HG03066 (cell line): ENCODE data around the gene SYNC.
A peak's percentile ranks its signal among the peaks of the same experiment; 100 is the strongest.
"Not testable (repeated sequence)": the region's sequence is repeated elsewhere in the genome, so short reads cannot be mapped to it uniquely, and the experiment has no call there.

Experiments
- ATAC-seq: cut with Tn5 transposase; IDR thresholded peaks from one replicate; pipeline ENCODE4 v1.9.1; 2021; ENCODE audit warnings: low read depth; ENCODE audit not compliant: unreplicated experiment

SYNC gene

DNA sequence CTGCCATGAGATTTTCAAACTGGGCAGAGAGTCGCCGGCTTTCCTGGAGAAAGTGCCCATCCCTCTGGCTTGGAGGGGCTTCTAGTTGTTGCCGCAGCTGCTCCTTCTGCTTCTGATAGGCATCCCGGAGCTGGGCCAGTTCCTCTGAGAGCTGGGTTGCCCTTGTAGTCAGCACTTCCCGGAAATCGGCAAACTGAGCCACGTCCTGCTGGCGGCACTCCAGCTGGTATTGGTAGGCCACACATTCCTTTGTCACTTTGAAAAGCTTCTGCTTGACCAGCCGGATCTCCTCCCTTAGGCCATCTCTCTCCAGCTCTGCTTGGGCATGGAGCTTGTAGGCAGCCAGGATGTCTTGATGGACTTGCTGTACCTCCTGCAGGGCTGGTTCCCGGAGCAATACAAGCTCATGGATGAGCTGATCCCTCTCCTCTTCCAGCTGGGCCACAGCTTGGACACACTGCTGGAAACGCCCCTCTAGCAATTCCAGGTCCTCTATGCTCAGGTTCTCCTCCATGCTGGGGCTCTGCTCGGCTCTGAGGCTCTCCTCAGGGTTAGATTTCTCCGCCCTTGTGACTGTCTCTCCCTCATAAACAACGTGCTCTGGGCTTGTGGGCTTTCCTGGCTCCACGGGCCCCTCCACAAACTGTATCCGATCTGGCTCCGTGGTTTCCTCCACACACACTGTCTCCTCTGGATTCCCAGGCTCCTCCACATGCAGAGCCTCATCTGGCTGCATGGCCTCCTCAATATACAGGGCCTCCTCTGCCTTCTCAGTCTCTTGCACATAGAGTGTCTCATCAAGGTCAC lies 7.3 kb downstream of the SYNC start:
- no peak for ATAC-seq

DNA sequence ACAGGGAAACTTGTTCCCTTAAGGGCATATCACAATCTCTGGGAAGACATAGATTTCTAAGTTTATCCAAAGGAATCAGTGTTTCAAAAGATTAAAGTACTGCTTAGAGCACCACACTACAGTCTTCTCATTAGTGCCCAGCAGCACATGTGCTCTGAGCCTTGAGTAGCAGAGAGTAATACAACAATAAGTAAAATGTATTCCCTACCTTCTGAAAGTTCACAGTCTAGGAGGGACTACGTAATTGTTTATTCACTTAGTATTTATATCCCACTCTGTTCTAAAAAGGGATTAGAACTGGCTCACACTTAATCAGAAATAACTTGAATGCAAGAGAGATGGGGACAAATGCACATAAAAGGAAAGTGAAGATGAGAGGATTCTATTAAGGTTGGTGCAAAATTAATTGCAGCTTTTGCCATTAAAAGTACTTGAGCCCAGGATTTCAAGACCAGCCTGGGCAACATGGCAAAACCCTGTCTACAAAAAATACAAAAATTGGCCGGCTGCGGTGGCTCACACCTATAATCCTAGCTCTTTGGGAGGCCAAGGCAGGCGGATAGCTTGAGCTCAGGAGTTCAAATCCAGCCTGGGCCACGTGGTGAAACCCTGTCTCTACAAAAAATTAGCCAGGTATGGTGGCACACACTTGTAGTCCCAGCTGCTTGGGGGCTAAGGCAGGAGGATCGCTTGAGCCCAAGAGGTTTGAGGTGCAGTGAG lies 9.0 kb downstream of the SYNC start:
- no peak for ATAC-seq

DNA sequence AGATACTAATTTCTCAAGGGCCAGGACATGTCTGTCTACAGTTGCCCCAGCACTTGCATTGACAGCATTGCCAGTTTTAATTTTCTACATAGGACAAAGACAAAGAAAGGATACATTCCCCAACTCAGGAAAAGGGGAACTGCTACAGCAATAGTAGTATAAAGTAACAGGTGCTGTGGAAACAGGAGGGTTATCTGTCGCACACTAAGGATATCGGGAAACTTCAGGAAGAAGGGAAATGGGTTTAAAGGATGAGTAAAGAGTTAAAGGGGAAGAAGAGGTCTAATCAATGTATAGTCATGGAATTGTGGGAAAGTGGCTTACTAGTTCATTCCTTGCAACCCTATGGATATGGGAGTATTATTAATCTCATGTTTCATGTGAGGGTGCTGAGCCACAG lies 16.2 kb downstream of the SYNC start:
- no peak for ATAC-seq

DNA sequence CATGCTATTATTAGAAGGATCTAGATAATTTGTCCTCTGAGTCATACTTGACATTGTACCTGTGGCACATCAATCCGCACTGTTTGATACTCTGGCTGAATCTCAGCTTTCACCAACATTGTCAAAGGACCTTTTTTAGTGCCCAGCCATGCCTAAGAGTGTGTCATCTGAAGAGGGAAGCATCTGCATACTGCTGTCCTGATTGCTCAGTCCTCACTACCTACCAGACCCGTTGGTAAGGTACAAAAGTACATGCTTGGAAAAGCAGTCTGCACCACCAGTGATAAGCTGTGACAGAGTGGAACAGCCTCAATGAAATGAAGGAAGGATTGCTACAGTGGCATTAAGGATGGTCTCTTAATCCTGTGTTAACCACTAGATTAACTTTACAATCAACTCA lies 17.1 kb downstream of the SYNC start:
- no peak for ATAC-seq

DNA sequence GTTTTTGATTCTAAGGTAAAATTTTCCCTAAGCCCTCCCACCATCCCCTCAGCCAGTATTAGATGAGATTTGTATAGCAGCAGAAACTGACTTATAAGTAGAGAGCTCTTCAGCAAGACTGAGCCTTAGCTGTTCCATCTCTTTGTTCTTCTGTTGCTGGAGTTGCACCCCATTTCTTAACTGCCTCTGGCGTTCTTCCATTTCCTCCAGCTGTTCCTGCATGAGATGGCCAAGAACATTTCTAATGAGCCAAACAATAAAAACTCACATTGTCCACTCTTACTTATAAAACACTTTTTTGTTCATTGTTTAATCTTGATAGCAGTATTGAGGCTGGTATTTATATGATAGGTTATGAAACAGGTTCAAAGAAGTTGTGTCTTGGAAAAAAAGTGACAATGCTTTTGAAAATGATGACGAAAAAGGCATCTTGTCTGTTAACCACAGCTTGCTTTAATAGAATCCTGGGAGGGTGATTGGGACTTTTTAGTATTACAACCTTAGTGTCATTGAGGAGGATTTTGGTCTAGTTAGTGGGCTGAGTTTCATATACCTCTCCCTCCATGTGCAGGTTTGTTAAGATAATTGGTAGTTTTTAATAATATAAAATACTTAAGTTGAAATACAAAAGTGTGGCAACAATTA lies 18.3 kb downstream of the SYNC start:
- ATAC-seq, result no peak

DNA sequence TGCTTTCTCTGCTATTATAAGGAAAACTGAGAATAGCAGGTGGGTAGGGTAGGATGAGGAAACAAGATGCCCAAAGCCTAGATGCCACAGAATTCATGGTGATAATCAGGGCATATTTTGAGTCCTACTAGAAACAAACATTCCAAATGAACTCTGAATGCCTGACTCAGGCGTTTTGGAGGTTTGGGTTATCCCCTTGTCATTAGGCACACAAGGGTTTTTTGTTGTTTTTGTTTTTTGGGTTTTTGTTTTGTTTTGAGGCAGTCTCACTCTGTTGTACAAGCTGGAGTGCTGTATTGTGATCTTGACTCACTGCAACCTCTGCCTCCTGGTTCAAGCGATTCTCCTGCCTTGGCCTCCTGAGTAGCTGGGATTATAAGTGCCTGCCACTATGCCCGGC lies 19.2 kb downstream of the SYNC start:
- no peak for ATAC-seq

DNA sequence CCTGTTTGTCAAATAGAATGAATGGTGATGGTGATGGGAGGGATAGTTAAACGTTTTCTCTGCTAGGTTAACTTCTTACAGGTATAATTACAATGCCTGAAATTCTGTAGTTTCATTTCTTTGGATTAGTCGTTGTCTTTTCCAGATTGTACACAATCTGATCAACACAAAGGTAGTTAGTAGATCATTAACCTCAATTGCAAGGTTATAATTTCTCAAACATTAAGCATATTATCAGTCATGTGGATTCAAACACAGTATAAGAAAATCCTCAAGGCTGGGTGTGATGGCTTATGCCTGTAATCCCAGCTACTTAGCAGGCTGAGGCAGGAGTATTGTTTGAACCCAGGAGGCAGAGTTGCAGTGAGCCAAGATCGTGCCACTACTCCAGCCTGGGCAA lies 20.6 kb downstream of the SYNC start:
- ATAC-seq, result no peak

DNA sequence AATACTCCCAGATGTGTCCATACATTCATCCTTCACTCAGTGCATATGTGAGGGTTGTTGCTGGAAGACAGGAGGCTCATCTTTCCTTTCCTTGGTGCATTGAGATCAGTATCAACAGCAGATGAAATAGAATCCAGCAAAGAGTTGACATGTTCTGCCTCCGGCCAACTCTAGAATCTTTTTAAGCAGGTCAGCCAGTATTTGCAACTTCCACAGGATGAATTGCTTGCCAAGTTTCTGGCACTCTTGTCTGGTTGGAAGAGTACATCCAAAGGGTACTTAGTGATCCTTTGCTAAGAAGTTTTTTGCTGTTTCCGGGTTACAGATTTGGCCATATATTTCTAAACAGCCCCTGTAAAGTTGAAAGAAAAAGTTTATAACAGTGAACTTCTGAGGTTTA lies 21.1 kb downstream of the SYNC start:
- no peak for ATAC-seq

DNA sequence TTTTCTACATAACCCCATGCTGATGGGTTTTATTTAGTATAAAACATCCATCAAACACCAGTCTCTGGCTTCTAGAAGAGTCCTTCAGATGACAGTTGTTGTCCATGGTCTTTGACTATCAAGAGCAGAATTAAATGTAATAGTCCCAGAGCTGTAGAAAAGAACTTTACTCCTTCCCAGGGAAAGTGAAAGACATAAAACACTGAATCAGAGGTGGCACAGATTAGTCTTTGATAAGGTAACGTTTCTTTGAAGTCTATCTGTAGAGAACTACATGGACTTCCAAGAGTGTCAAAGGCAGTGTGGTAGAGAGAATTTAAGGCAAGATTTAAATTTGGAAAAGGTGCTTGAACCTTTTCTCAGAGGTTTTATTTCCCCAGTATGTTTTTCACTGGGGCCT lies 21.9 kb downstream of the SYNC start:
- no peak for ATAC-seq

DNA sequence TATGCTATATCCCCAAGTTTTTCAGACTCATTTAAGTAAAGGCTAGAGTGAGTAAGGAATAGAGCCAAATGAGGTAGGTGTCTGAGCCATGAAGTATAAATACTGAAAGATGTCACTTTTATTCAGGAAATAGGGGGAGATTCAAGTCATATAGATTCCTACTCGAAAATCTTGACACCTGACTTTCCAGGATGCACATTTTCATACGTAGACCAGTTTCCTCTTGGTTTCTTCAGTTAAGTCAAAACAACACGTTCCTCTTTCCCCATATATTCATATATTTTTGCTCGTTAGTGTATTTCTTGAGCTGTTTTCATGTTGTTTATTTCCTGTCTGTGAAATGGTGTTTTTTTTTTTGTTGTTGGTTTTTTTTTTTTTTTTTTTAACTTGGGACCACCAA lies 22.6 kb downstream of the SYNC start:
- not testable (repeated sequence) for ATAC-seq

DNA sequence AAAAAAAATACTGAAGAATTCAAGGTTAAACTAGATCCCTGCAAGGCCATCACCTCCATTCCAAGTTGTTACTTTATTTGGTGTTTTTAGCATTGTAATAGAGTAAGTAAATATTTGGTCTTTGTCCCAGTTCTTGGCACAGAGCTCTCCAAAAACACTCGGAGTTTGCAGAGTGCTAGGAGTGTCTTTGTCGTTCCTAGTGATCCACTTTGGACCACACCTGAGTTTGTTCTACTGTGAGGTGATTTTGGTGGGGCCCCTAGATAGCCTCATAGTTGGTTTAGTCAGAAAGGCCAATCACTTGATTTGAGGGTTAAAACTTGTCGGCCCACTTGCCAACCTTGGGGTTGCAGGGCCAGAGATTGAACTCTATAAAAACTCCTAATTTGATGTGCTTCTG lies 25.6 kb downstream of the SYNC start:
- ATAC-seq, result no peak

DNA sequence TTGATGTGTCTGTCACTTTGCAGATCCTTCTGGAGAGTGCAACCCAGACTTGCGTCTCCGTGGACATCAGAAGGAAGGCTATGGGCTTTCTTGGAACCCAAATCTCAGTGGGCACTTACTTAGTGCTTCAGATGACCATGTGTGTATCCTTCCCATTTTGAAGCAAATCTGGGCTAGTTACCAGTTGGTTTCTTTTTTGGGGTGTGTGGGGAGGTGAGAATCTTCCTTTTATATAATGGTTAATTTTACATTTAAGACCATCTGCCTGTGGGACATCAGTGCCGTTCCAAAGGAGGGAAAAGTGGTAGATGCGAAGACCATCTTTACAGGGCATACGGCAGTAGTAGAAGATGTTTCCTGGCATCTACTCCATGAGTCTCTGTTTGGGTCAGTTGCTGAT lies 33.9 kb downstream of the SYNC start:
- not testable (repeated sequence) for ATAC-seq

DNA sequence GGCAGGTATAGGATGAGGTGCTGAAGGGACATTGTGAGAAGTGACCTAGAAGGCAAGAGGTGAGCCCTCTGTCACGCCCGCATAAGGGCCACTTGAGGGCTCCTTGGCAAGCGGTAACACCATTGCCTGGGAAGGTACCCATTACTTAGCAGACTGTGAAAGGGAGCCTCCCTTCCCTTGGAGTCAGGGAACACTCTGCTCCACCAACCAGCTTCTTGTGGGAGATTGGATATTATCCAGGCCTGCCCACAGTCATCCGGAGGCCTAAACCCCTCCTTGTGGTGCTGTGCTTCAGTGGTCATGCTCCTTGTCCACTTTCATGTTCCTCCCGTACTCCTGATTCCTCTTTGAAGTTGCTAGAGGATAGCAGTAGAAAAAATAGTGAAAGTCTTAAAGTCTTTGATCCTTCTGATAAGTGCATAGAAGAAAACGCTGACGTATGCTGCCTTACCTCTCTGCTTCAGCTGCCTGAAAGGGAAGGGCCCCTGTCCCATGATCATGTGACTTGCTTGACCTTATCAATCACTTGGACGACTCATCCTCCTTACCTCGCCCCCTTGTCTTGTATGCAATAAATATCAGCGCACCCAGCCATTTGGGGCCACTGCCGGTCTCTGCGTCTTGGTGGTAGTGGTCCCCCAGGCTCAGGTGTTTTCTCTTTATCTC lies 35.5 kb downstream of the SYNC start:
- ATAC-seq, result no peak

DNA sequence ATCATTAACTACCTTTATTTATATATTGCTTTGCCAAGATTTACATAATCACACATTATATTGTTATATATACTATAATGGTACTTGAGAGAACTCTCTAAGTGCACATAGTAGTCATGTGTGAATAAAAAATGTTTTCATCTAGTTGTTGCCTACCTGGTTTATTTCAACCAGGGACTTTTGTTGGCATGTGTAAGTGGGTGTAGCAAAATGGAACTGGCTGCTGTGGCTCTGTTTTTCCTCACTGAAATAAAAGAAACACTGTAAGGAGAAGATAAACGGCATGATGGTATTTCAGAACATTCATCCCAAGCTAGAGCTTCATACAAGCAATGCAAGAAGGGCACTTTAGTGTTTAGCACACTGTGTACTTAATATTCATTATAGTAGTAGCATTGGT lies 36.7 kb downstream of the SYNC start:
- ATAC-seq, result no peak

DNA sequence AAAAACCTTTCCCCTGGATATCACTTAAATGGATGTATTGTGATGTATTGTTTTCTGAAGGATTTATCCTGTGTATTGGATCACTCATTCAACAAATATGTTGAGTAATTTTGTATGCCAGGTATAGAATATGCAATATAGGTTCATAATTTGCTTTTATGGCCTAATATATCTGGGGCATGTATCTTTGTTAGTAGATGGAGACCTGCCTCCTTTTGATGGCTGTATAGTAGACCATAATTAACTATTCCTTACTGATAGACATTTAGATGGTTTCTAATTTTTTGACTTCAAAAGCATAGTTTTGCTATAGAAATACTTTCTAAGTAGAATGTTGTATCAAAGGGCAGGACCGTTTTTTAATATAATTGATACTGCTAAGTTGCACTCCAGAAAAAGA lies 43.0 kb downstream of the SYNC start:
- no peak for ATAC-seq

DNA sequence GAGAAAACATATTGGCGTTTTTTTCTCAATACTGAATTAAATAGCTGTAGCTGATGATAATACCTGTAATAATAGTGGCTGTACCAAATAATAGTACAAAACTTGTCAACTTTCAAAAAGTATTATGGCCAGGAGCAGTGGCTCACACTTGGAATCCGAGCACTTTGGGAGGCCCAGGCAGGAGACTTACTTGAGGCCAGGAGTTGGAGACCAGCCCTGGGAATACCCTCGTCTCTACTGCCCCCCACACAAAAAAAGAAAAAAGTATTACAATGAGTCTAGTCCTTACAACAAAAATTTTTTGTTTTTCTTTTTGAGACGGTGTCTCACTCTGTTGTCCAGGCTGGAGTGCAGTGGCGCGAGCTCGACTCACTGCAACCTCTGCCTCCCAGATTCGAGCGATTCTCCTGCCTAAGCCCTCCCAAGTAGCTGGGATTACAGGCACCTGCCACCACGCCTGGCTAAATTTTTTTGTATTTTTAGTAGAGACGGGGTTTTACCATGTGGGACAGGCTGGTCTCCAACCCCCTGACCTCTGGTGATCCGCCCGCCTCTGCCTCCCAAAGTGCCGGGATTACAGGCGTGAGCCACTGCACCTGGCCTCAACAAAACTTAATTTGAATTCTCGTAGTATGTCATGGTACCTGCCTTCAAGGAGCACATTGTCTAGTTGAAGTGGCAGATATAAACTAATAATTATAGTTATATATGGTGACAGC lies 50.2 kb downstream of the SYNC start:
- no peak for ATAC-seq

DNA sequence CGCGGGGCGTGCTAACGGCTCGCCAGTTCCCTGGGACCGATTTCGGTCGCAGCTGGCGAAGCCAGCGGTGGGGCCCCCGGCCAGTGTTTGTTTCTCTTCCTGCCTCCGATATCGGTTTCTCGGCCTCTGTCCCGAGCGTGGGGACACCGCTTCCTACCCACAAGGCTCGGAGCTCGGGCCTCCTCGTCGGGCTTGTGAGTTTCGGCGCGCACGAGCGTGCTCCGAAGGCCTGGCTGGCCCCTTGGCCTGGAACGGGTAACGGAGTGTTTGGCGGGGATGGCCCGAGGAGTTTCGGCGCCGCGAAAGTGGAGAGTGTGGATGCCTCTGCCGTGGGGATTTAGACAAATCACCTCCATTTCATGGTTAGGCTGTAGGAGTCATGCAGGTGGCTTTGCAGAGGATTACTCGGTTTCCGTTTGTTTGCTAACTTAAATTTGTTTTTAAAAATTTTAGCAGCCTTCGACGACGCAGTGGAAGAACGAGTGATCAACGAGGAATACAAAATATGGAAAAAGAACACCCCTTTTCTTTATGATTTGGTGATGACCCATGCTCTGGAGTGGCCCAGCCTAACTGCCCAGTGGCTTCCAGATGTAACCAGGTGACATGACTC lies 51.0 kb downstream of the SYNC start:
- peak; percentile 21 for ATAC-seq

DNA sequence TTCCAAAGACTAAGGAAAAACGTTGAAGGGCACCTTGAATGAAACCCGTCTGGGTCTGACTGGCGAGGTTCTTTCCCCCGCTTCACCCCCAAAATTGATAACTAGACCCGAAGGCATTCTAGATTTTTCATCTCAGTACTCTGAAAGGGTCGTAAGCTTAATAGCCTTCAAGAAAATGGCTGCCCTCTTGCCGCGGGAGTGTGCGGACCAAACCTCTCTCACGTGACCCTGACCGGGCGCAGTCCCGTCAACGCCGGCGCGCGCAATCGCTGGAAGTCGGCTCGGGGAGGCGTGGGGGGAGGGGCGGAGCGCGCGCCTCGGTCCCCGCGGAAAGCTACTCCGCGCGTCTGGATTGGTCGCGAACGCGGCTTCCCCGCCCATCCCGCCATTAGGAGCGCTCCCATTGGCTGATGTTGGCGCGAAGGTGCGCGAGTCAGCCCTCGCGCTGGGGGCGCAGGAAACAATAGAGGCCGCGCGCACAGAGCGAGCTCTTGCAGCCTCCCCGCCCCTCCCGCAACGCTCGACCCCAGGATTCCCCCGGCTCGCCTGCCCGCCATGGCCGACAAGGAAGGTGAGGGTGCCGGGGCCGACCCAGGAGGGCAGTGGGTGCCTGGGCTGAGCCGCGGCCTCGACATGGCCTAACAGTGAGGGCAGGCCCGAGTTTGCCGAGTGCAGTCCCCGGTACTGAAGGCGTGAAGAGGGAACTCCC lies 51.7 kb downstream of the SYNC start, which contains the start of gene RBBP4:
RBBP4 (plus strand) TSS at position 457 of the 709 bp plus-strand sequence; CDS start at position 556, 99 bp downstream.
- peak; percentile 76 for ATAC-seq

DNA sequence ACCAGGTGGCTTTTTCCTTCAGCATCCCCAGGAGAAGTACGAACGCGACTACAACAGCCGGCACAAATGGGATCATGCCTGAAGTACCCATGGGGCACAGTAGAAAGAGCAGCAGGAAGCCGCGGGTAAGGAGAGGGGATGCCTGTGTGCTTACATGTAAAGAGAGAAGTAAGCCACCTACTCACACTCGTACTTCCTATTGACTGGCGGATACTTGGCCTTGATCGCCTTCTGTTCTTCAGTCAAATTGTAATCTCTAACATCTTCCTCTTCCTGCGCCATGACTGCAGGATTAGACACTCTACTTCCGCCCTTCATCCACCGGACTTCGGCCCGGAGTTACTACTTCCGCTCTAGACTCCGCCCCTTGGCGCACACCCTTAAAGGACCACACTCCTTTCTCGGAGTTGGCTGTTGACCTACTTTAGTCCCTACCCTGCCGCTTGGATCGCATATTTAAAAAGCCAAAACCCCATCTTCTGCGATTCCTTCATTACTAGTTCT lies 52.3 kb downstream of the SYNC start, which contains the start of gene ZBTB8OS:
ZBTB8OS (minus strand) TSS at position 303 of the 504 bp plus-strand sequence; CDS start at position 282, 21 bp downstream.
- ATAC-seq, result peak; percentile 60
